Keratinocyte (primary cell): ENCODE measurements around the gene MAPK4.

Experiments used
- CTCF ChIP-seq, 3 experiments: IDR thresholded peaks in 1 of 3; conservative IDR thresholded peaks in 1 of 3; optimal IDR thresholded peaks in 1 of 3; 2 replicates in 2 of 3; 3 replicates in 1 of 3; pipeline versions ENCODE3 to v1.5.1; 2011; ENCODE audit warnings: low read length in 3 of 3, mild to moderate bottlenecking in 3 of 3, moderate library complexity in 2 of 3, control low read depth in 1 of 3, inconsistent platforms in 1 of 3; ENCODE audit not compliant: insufficient read depth in 2 of 3; ENCODE audit errors: extremely low read depth in 1 of 3
- EZH2 ChIP-seq: IDR thresholded peaks from one replicate; pipeline ENCODE4 v1.6.1; 2012; ENCODE audit warnings: inconsistent platforms, mild to moderate bottlenecking, low read length, moderate library complexity

DNA sequence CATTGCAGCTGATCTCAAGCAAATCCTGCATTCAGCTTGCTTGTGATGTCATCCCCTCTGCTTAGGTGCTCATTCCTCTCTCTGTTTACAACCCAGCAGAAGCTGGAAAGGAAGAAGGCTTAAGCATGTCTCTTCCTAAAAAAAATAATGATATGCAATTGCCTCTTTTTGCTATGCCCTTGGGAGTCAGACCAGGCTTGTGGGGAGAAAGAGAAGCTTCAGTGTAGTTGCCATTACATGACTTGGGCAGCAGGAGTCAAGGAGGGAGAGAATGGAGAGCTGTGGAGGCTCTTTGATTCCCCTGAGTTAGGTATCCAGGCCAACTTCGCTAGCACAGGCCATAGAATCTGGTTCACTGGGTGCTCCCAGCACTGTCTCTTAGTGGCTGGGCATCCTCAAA is 101.1 kb downstream of the MAPK4 start:
- TF ChIP-seq CTCF (optimal IDR thresholded peaks at IDR 0.05 in 1 of 3, IDR thresholded peaks at IDR 0.05 in 1 of 3, conservative IDR thresholded peaks at IDR 0.05 in 1 of 3; ENCODE audit: extremely low read depth in 1 of 3, insufficient read depth in 2 of 3, low read length in 3 of 3) (no peak), EZH2 (no peak)
